Measurements from ENCODE around the gene SELPLG.

DNA sequence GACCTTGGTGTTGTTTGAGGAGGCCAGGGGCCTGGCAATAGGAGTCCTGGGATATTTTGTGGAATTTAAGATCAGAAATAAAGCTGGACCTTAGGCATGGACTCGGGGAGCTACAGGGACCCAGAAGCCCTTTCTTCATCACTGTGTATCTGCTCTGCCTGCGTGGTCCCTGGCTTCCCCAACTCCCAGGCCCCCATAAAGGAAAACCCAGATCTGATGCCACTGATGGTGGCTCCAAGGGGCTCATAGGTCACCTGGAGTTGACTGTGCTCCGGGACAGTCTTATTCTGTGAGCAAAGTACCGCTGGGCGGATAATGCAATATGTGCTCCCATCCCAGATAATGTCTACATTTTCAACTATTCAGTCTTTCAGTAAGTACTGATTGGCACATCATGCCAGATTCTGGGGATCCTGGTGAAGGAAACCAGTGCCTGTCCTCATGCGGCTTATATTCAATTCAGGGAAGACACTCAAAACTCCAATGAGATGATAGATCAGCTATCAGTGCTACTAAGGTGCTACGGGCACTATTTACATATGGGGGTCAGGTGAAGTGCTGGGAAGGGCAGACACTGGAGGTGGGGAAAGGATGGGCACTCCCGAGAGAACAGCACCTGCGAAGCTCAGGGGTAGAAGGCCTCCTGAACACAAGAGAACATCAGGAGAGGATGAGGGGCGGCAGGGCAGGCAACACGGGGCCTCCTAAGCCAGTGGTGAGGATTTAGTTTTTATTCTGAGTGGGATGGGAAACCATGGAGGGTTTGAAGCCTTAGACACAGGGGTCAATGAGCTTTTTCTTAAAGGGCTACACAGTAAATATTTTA is 5.5 kb upstream of the SELPLG start:
- no peak for TF ChIP-seq POLR2A (IDR thresholded peaks at IDR 0.05; ENCODE audit: low read length)
- TF ChIP-seq GATA1 (IDR thresholded peaks at IDR 0.05; ENCODE audit: low read depth, low read length): no peak

Measured in erythroblast (primary cell).